NCI-H1694 (cell line): ENCODE measurements around the gene AGL.
"Not testable (repeated sequence)": the region's sequence is repeated elsewhere in the genome, so short reads cannot be mapped to it uniquely, and the experiment has no call there.

Source experiments
- DNase-seq: peaks from one replicate; lab custom pipeline; 2025; lab: John Stamatoyannopoulos, UW

Gene AGL

DNA sequence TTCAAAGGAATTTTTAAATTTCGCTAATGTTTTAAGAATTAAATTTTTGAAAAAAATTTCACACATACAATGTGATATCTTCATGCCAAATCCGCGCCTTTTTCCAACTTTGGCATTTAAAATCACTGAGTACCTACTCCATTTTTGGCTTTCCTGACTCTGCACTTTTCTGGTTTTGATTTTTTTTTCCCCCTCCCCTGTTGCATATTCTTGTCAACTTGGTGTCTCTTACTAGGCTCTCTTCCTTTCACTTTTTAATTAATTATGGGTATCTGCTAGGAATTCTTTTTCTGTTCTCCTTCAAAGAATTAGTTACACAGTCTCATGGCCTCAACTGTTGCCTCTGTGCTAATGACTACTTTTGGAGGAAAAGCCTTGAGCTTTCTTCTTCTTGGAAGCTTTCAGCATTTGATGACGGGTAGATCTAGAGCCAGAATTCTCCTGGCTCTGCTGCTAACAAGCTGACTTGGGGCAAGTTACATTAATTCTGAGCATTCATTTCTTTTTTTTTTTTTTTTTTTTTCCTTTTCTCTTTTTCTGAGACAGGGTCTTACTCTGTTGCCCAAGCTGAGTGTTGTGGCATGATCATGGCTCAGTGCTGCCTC, 1.8 kb downstream of the AGL start:
- DNase-seq, result no peak

DNA sequence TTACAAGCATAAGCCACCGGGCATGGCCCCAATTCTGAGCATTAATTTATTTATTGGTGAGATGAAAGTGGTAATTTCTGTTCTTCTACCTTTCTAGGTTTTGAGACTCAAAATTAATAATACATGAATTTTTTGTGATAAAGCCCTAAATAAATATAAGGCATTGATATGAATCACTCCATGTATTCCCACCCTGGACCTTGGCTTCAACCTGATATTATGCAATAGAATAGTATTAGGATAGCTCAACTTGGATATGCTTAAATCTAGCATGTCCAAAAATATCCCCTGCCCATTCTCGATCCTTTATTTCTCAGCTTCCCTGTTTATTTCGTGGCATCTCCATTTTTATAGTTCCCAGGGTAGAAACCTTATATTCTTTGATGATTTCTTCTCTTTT, 2.5 kb downstream of the AGL start:
- no peak for DNase-seq

DNA sequence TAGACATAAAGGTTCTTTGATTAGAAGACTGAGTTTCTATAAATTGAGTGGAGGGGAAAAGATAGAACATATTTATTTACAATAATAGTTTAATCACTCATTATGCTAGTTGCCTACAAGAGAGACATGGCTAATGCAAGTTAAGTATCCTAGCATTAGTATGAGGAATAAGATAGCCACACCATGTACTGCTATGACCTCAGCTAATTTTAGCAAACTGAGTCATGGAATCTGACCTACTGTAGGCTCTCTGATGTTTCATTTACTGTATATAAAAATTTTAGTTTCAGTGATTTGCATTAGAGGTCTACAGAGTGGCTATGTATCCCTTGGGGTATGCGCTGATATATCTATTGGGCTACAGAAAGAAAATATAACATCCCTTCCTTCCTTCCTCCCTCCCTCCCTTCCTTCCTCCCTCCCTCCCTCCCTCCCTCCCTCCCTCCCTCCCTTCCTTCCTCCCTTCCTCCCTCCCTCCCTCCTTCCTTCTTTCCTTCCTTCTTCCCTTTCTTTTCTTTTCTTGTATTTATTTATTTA, 5.8 kb downstream of the AGL start:
- DNase-seq, result no peak

DNA sequence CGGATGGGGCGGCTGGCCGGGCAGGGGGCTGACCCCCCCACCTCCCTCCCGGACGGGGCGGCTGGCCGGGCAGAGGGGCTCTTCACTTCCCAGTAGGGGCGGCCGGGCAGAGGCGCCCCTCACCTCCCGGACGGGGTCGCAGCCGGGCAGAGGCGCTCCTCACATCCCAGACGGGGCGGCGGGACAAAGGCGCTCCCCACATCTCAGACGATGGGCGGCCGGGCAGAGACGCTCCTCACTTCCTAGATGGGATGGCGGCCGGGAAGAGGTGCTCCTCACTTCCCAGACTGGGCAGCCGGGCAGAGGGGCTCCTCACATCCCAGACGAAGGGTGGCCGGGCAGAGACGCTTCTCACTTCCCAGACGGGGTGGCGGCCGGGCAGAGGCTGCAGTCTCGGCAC, 6.9 kb downstream of the AGL start:
- DNase-seq, result not testable (repeated sequence)

DNA sequence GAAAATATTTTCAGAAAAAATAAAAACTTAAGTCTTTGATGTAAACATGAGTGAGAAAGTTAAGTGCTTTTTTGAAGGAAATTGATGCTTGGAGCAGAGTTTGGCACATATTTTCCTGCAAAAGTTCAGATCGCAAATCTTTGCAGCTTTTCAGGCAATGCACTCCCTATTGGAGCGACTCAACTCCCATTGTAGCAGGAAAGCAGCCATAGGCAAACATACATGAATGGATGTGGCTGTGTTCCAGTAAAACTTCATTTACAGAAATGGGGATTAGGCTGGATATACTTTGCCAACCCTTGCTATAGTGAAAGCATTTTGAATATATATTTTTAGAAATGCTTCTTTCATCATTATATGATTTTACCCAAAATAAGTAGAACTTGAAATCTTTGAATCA, 8.1 kb downstream of the AGL start:
- no peak for DNase-seq

DNA sequence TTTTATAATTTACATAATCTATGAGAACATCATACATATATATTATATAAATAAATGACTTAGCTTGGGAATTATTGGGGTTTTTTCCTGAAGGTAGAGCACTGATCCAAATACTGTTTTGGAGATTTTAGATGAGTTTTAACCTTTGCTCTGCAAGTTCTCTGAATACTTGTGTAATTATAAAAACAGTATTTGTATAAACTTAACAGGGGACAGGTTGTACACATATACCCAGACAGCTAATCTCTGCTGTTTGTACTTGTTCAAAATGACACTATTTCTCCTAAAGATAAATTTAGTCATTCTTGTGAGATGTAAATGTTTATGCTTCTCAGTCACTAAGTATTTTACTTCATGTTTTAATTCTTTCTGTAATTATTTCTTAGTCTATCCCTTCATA, 8.7 kb downstream of the AGL start:
- no peak for DNase-seq

DNA sequence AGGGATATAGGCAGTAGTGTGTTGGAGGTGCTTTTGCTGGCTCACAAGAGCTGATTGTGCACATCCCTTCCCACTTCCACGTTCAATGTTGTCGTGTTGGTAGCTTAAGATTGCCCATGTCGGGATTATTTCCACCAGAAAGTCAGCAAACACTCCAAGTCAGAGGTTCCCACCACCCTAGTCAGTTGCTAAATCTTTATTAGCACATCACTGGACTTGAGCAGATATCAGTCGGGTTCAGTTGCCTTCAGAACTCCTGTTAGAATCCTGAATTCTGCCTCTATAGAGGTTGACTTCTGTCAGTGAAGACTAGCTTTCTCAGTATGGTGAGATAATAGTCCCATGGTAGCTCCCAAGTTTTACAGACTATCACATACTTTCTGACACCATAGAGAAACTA, 10.5 kb downstream of the AGL start:
- DNase-seq, result no peak

DNA sequence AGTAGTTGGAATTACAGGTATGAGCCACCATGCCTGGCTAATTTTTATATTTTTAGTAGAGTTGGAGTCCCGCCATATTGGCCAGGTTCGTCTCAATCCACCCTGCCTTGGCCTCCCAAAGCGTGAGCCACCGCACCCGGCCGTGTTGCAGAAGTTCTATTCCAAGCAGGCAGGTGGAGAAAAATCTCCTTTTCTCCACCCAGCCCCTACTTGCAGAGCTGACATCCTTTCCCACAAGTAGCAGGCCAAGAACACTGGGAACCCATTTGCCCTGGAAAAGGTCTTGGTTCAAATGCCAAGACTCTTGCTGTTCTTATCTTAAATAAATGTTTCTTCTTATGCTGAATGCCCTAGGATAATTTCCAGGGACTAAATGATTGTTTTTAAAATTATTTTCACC, 17.5 kb downstream of the AGL start:
- DNase-seq, result no peak

DNA sequence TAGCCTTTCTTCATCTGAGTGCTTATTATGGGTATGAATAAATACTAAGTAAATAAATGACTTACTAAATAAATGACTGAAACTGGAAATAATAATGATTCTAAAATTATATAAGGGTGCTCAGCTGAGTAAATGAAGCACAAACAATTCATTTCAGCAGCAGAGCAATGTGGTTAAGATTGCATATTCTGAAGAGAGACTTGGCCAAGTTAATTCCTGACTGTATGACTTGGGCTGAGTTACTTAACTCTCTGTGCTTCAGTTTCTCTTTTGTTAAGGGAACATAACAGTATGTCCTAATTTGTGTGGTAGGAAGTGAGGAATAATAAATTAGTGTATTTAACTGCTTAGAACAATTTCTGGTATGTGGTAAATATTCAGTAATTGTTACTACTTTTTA, 19.1 kb downstream of the AGL start:
- DNase-seq, result no peak

DNA sequence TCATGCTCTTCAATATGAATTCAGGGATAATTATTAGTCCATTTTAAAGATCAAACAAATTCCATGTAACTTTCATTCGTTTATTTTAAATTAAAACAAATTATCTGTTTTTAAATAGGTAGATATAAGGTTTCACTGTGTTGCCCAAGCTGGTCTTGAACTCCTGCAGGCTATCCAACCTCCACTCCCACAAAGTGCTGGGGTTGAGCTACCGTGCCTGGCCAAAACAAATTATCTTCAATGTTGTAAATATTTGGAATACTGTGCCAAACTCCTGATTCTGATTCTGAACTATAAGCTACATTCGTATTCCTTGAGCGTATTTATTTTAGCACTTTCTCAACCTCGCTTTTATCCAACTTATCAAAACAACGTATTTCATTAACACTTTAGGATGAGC, 19.6 kb downstream of the AGL start:
- DNase-seq, result no peak

DNA sequence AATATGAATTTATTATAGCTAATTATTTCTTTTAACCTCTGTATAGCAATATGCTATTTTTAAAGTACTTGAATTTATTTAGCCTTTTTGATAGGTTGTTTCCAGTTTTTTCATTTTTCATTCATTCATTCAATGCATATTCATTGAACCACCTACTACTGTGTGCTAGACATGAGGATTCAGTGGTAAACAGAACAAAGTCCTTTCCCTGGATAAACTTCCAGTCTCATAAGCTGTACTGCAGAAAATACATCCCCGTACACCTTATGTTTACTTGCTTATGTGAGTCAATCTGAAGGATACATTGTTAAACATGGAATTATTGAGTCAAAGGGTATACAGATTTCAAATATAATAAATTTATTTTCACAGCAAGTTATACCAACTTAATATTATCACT, 21.9 kb downstream of the AGL start:
- DNase-seq, result no peak

DNA sequence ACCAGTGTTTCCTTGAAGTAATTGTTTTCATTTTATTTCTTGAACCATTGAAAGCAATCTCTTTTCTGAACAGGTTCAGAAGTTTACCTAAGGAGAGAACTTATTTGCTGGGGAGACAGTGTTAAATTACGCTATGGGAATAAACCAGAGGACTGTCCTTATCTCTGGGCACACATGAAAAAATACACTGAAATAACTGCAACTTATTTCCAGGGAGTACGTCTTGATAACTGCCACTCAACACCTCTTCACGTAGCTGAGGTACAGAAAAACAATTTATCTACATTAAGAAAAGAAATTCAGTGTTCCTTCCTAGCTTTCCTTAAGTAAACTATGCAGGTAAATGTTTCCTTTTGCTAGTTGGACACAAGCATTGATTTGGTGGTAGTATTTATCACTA, 27.4 kb downstream of the AGL start:
- no peak for DNase-seq

DNA sequence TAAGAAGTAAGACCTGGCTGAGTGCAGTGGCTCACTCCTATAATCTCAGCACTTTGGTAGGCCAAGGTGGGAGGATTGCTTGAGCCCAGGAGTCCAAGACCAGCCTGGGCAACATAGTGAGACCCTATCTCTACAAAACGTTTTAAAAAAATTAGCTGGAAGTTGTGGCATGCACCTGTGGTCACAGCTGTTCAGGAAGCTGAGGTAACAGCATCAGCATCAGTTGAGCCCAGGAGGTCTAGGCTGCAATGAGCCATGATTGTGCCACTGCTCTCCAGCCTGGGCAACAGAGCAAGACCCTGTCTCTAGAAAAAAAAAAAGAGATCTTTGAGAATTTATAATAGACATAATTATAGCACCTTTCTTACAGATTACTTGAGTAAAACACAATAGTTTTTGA, 36.0 kb downstream of the AGL start:
- DNase-seq, result no peak

DNA sequence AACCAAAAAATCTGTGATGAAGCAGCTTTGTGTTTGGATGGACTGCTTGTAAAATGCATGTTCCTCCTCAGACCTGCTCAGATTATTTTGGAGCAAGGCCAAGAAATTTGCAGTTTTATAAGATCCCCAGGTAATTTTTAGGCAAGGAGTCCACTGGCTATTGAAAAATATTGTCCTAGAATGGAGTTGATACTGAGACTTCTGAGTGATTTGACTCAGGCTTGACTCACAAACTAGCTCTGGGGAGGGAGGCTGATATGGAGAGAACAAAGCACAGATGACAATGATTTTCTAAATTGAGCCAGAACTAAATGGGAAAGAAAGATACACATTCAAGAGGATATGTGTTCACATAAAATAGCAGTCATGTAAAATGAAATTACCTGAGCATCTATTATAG, 36.7 kb downstream of the AGL start:
- DNase-seq, result no peak

DNA sequence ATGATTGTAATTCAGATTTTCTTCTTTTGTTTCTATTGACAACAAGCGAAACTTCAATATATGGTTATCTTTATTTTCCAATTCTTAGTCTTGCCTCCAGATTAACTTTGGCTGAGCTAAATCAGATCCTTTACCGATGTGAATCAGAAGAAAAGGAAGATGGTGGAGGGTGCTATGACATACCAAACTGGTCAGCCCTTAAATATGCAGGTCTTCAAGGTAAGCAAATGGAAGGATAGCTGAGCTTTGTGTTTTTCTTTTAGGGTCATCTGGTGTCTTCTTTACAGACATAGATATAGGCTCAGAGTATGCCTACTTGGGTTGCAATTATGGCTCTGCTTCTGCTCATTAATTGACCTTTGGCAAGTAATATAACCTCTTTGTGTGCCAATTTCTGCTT, 37.7 kb downstream of the AGL start:
- DNase-seq, result no peak

DNA sequence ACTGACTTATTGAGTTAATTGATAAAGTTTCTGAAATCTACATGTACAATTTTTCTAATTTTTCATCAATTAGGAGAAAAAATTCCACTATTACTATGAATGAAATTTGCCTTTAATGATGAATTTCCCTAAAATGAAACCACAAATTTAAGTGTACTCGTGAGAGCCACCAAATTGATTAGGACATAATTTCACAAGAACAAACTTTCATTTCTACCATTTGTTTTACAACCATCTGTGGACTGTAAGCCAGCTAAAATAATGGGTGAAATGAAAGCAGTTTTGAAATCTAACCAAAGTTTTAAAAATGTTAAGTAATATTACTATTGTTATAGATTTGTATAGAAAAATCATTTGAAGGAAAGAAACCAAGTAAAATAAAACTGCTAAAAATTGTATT, 41.8 kb downstream of the AGL start:
- DNase-seq, result no peak

DNA sequence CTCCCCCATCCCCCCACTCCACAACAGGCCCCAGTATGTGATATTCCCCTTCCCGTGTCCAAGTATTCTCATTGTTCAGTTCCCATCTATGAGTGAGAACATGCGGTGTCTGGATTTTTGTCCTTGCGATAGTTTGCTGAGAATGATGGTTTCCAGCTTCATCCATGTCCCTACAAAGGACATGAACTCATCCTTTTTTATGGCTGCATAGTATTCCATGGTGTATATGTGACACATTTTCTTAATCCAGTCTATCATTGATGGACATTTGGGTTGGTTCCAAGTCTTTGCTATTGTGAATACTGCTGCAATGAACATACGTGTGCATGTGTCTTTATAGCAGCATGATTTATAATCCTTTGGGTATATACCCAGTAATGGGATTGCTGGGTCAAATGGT, 53.1 kb downstream of the AGL start:
- DNase-seq, result not testable (repeated sequence)

DNA sequence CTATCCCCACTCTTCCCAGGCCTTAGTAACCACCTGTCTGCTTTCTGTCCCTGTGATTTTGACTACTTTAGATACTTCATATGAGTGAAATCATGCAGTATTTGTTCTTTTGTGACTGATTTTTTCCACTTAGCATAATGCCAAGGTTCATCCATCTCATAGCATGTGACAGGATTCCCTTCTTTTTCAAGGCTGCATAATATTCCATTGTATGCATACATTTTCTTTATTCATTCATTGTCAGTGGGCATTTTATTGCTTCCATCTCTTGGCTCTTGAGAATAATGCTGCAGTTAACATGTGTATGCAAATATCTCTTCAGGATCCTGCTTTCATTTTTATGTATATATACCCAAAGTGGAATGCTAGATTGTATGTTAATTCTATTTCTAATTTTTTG, 56.4 kb downstream of the AGL start:
- DNase-seq, result no peak

DNA sequence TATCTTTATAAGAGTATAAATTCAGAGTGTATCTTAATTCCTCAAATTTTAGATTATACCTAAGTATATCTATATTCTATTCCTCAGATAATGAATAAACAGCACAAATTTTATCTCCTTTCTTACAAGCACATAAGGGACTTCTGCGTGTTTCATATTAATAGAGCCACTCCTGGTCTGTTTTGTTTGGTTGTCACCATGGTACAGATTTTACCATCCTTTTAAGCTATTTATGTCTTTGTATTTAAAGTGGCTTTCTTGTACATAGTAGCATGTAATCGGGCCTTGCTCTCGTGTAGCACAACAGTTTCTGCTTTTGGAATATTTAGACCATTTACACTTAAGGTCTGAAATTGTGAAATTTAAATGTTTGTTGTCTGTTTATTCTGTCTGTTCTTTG, 67.1 kb downstream of the AGL start:
- DNase-seq, result no peak

DNA sequence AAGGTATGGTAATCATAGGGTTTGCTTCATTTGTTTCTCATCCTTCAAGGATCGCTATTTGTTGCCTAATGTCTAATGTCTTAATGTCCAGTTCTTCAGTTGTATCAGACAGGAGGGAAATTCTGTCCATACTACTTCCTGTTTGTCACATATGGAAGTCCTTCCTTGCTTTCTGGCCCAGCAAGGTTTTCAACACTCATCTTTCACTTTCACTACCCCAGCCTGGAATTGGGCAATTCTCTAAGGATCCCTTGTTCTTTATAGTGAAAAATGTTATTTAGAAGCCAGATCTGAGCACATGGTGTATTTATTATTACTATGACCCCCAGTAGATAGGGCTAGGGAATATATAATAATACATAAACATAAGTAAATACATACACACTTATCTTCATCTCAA, 69.1 kb downstream of the AGL start:
- DNase-seq, result no peak

DNA sequence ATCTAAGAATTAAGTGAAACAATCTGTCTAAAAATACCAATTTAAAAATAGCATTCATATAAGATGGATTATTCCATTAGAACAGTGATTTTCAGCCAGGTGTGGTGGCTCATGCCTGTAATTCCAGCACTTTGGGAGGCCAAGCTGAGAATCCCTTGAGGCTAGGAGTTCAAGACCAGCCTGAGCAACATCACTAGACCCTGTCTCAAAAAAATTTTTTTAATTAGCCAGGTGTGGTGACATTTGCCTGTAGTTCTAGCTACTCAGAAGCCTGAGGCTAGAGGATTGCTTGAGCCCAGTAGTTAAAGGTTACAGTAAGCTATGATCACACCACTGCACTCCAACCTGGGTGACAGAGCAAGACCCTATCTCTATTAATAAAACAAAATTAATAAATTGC, 84.6 kb downstream of the AGL start:
- DNase-seq, result no peak

DNA sequence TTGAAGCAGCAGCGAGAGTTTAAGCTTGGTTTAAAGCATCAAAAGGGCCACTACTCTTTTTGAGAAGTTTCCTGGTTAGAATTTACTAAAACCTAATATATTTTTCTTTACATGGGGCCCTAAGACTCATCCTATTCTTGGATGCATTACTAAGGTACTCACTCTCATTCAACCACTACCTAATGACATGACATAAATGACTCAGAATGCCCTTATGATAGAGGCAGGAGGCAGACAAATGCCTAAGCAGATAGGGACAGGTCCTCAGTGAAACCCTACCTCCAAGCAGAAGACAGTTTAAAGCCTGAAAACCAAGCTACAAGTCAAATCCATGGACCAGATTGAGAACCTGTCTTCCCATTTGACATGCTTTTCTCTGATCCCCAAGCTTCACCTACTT, 85.4 kb downstream of the AGL start:
- DNase-seq, result no peak

DNA sequence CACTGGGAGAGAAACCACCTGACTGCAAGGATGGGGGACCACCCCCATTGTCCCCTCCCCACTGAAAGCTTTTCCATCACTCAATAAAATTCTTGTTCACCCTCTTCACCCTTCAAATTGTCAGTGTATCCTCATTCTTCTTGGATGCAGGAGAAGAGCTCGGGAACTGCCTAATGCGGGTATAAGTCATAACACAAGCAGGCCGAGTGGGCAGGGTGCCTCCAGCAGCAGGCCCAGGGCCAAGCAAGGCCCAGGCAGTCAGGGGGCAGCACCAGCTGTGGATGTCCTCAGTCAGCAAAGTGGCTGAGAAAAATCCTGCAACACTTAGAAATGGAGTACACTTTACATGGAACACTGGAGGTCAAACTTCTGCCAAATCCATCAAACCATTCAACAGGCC, 85.9 kb downstream of the AGL start:
- DNase-seq, result no peak

DNA sequence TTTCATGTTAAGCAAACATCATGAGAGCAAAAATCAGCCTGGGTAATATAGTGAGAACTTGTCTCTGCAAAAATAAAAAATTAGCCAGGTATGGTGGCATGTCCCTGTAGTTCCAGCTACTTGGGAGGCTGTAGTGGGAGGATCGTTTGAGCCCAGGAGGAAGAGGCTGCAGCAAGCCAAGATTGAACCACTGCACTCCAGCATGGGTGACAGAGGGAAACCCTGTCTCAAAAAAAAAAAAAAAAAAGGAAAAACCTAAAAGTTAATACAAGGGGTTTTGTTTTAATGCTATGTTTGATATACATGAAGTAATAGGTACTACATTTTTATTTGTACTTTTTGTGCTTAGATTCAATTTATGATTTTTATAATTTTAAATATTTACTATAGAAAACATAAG, 92.6 kb downstream of the AGL start:
- DNase-seq, result no peak
